K562 (cell line): ENCODE data around the gene CTXN1. TPM values are rescaled to one million over a fixed set of nuclear protein-coding genes. Genes with fewer than 3 reads are reported as not detected.

Source experiments
- ATF7 ChIP-seq: fragments of 450-650 bp; IDR thresholded peaks from 2 replicates; pipeline ENCODE4 v1.7.1; 2014; ENCODE audit warnings: mild to moderate bottlenecking, moderate library complexity
- HDAC1 ChIP-seq, 2 experiments: fragments of 450-650 bp; IDR thresholded peaks; 2 replicates each; pipeline ENCODE4 v1.6.1; 2016 to 2017; ENCODE audit warnings: inconsistent platforms in 1 of 2, mild to moderate bottlenecking in 1 of 2, moderate library complexity in 1 of 2
- HNRNPUL1 ChIP-seq: fragments of 200-400 bp; formaldehyde crosslinking; IDR thresholded peaks from 2 replicates; pipeline ENCODE4 v1.6.1; 2017; ENCODE audit warnings: low read length
- KAT7 ChIP-seq: sonication (generic); formaldehyde crosslinking; IDR thresholded peaks from 2 replicates; pipeline ENCODE4 v1.8.0; 2022; ENCODE audit warnings: missing genetic modification reagents, mild to moderate bottlenecking, borderline replicate concordance
- MYNN ChIP-seq, 2 experiments: sonication (generic); formaldehyde crosslinking in 1 of 2; IDR thresholded peaks; 2 replicates each; pipeline versions ENCODE4 v1.5.0 to v1.6.1; 2016 to 2020; ENCODE audit warnings: antibody characterized with exemption in 1 of 2, missing genetic modification reagents in 1 of 2
- NFE2L1 ChIP-seq: fragments of 450-650 bp; IDR thresholded peaks from 2 replicates; pipeline ENCODE4 v1.6.1; 2016; ENCODE audit warnings: missing genetic modification characterization, low read depth, mild to moderate bottlenecking, missing compliant biosample characterization, moderate library complexity, borderline replicate concordance
- NRF1 ChIP-seq, 2 experiments: fragments of 450-650 bp; IDR thresholded peaks in 1 of 2; conservative IDR thresholded peaks in 1 of 2; 2 replicates each; pipeline ENCODE4 v1.6.1; 2014; ENCODE audit warnings: mild to moderate bottlenecking in 2 of 2
- PHF21A ChIP-seq: fragments of 450-650 bp; IDR thresholded peaks from 2 replicates; pipeline ENCODE4 v1.6.1; 2017; ENCODE audit warnings: low read depth, borderline replicate concordance
- TAF1 ChIP-seq: IDR thresholded peaks from 2 replicates; pipeline ENCODE4 v1.6.1; 2011; ENCODE audit warnings: mild to moderate bottlenecking, low read length, moderate library complexity; ENCODE audit not compliant: insufficient read depth, control insufficient read depth, severe bottlenecking; ENCODE audit errors: extremely low read depth
- TBL1XR1 ChIP-seq, 2 experiments: IDR thresholded peaks; 2 replicates each; pipeline ENCODE4 v1.6.1; 2012; ENCODE audit warnings: improper control_type of control experiment in 2 of 2, low read length in 2 of 2, mild to moderate bottlenecking in 1 of 2
- polyA plus RNA-seq, 8 experiments: library from polyadenylated mRNA; depleted of rRNA in 4 of 8; stranded (reverse) in 5 of 8; unstranded in 3 of 8; fragments of >200 nt; fragmentation: Nextera tagmentation in 2 of 8; fragmentation: Illumina TruSeq in 1 of 8; extraction: Ambion mirVana in 2 of 8; extraction: Trizol in 1 of 8; gene quantifications; 2 replicates each; pipeline versions ENCODE4 v1.2.1 to v1.2.3, GENCODE V29; 2011 to 2014; ENCODE audit warnings: inconsistent platforms in 1 of 8, missing spikeins in 1 of 8
- total RNA-seq, 7 experiments: library from RNA; depleted of rRNA in 6 of 7; stranded (reverse); fragments of >200 nt in 6 of 7; fragmentation: Illumina TruSeq in 2 of 7; extraction: Trizol in 2 of 7; gene quantifications; 2 replicates each; pipeline versions ENCODE4 v1.2.1 to v1.2.3, GENCODE V29; 2011 to 2021; ENCODE audit warnings: low replicate concordance in 1 of 7
- TF ChIP-seq, protein P1 (sequence below): sonication (generic); formaldehyde crosslinking; IDR thresholded peaks from 2 replicates; pipeline ENCODE4 v1.8.0; 2022; ENCODE audit warnings: mild to moderate bottlenecking, missing genetic modification reagents
- TF ChIP-seq, protein P2 (sequence below), 3 experiments: fragments of 200-800 bp in 1 of 3; sonication (Bioruptor generic) in 1 of 3; sonication (generic) in 1 of 3; formaldehyde crosslinking in 1 of 3; IDR thresholded peaks; 2 replicates each; pipeline versions ENCODE4 v1.6.1 to v1.8.0; 2016 to 2022; ENCODE audit warnings: mild to moderate bottlenecking in 2 of 3, missing compliant biosample characterization in 2 of 3, missing genetic modification characterization in 2 of 3, missing genetic modification reagents in 1 of 3
- TF ChIP-seq, protein P3 (sequence below), 2 experiments: fragments of 450-650 bp; IDR thresholded peaks; 2 replicates each; pipeline ENCODE4 v1.6.1; 2018; ENCODE audit warnings: mild to moderate bottlenecking in 2 of 2, low read depth in 1 of 2; ENCODE audit not compliant: partially characterized antibody in 2 of 2

CTXN1 gene
- total and polyA plus RNA-seq, 9 of the 15 experiments (the other 6 are each of a cell fraction or from before 2014, with no cell fraction given) = 0.15 to 37.4 (median 1.8) TPM; not detected in 2

DNA sequence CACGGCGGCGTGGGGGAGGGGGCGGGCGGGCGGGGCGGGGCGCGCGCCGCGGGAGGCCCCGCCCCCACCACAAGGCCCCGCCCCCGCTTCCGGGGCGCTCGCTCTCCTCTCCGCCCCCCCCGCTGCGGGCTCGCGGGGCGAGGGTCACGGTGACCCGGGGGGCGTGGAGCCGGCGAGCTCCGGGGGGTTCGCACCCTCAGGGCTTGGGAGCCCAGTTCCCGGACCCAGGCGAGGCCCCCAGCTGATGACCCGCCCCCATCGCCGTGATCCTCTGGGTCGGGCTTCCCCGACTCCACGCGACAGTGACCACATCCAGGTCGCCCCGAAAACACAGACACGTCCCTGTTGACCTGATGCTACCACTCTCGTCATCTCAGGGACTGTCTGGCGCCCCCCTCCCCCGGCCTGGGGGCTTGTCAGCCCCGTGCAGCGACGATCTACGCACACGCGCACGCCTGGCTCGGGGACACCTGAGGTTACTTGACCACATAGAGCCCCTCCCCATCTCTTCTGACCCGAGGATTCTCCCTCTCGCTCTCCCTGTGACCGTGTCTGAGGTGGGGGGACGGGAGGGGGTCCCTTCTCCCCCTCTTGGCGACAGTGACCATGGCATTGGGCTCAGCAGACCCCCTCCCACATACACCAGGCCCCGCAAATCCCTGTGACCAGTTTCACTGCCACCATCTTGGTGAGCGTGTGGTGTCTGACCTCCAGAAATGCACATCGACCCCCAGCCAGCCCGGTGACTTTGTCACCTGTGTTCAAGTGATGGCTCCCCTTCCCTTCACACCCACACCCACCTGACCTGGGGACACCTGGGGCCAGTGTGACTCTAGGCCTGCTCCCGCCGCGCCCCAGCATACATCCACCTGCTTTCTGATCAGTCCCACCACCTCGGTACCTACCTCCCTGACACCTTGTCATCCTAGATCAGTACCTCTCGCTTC, 21.6 kb downstream of the CTXN1 start (continued):
- TF ChIP-seq TBL1XR1 (IDR thresholded peaks at IDR 0.05; ENCODE audit: low read length in 2 of 2) (0 out of 4 replicates have a peak, but pooled peaks of 1 of the 2 experiments have one; percentile 59), NRF1 (conservative IDR thresholded peaks at IDR 0.05 in 1 of 2, IDR thresholded peaks at IDR 0.05 in 1 of 2) (peak; percentile 64 to 71), PHF21A (no peak), ATF7 (no peak), KAT7 (CRISPR knock-in tag) (peak; percentile 95), NFE2L1 (no peak), HNRNPUL1 (no peak), HDAC1 (IDR thresholded peaks at IDR 0.05) (peak in 1 of 2 experiments; percentile 72; a peak in 2 of 4 replicates), TAF1 (peak; percentile 7), MYNN (IDR thresholded peaks at IDR 0.05) (no peak), MYNN (CRISPR knock-in tag; IDR thresholded peaks at IDR 0.05) (no peak)
- TF ChIP-seq, protein P1, sequence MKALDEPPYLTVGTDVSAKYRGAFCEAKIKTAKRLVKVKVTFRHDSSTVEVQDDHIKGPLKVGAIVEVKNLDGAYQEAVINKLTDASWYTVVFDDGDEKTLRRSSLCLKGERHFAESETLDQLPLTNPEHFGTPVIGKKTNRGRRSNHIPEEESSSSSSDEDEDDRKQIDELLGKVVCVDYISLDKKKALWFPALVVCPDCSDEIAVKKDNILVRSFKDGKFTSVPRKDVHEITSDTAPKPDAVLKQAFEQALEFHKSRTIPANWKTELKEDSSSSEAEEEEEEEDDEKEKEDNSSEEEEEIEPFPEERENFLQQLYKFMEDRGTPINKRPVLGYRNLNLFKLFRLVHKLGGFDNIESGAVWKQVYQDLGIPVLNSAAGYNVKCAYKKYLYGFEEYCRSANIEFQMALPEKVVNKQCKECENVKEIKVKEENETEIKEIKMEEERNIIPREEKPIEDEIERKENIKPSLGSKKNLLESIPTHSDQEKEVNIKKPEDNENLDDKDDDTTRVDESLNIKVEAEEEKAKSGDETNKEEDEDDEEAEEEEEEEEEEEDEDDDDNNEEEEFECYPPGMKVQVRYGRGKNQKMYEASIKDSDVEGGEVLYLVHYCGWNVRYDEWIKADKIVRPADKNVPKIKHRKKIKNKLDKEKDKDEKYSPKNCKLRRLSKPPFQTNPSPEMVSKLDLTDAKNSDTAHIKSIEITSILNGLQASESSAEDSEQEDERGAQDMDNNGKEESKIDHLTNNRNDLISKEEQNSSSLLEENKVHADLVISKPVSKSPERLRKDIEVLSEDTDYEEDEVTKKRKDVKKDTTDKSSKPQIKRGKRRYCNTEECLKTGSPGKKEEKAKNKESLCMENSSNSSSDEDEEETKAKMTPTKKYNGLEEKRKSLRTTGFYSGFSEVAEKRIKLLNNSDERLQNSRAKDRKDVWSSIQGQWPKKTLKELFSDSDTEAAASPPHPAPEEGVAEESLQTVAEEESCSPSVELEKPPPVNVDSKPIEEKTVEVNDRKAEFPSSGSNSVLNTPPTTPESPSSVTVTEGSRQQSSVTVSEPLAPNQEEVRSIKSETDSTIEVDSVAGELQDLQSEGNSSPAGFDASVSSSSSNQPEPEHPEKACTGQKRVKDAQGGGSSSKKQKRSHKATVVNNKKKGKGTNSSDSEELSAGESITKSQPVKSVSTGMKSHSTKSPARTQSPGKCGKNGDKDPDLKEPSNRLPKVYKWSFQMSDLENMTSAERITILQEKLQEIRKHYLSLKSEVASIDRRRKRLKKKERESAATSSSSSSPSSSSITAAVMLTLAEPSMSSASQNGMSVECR (CRISPR knock-in tag) = peak; percentile 71
- TF ChIP-seq, protein P2, sequence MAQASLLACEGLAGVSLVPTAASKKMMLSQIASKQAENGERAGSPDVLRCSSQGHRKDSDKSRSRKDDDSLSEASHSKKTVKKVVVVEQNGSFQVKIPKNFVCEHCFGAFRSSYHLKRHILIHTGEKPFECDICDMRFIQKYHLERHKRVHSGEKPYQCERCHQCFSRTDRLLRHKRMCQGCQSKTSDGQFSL (CRISPR knock-in tag; IDR thresholded peaks at IDR 0.05) = peak; percentile 85
- TF ChIP-seq, protein P2 (tag; IDR thresholded peaks at IDR 0.05) = peak in 1 of 2 experiments; percentile 85; a peak in 2 of 4 replicates
- TF ChIP-seq, protein P3, sequence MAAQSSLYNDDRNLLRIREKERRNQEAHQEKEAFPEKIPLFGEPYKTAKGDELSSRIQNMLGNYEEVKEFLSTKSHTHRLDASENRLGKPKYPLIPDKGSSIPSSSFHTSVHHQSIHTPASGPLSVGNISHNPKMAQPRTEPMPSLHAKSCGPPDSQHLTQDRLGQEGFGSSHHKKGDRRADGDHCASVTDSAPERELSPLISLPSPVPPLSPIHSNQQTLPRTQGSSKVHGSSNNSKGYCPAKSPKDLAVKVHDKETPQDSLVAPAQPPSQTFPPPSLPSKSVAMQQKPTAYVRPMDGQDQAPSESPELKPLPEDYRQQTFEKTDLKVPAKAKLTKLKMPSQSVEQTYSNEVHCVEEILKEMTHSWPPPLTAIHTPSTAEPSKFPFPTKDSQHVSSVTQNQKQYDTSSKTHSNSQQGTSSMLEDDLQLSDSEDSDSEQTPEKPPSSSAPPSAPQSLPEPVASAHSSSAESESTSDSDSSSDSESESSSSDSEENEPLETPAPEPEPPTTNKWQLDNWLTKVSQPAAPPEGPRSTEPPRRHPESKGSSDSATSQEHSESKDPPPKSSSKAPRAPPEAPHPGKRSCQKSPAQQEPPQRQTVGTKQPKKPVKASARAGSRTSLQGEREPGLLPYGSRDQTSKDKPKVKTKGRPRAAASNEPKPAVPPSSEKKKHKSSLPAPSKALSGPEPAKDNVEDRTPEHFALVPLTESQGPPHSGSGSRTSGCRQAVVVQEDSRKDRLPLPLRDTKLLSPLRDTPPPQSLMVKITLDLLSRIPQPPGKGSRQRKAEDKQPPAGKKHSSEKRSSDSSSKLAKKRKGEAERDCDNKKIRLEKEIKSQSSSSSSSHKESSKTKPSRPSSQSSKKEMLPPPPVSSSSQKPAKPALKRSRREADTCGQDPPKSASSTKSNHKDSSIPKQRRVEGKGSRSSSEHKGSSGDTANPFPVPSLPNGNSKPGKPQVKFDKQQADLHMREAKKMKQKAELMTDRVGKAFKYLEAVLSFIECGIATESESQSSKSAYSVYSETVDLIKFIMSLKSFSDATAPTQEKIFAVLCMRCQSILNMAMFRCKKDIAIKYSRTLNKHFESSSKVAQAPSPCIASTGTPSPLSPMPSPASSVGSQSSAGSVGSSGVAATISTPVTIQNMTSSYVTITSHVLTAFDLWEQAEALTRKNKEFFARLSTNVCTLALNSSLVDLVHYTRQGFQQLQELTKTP (IDR thresholded peaks at IDR 0.05; ENCODE audit: low read depth in 1 of 2, partially characterized antibody in 2 of 2) = no peak
